Activated naive CD8-positive, alpha-beta T cell (primary cell): ENCODE results near the gene ZNF282.

ENCODE experiments used
- H3K27ac Mint-ChIP-seq: one replicate; pipeline ENCODE4 v1.8.0; 2021; ENCODE audit warnings: mixed read lengths
- H3K27me3 Mint-ChIP-seq: one replicate; pipeline ENCODE4 v1.8.0; 2021; ENCODE audit warnings: mixed read lengths
- H3K36me3 Mint-ChIP-seq: one replicate; pipeline ENCODE4 v1.8.0; 2021; ENCODE audit warnings: mixed read lengths
- H3K4me1 Mint-ChIP-seq: one replicate; pipeline ENCODE4 v1.8.0; 2021; ENCODE audit warnings: low read depth, mixed read lengths
- H3K4me3 Mint-ChIP-seq: one replicate; pipeline ENCODE4 v1.8.0; 2021; ENCODE audit warnings: mild to moderate bottlenecking, mixed read lengths
- H3K9me3 Mint-ChIP-seq: one replicate; pipeline ENCODE4 v1.8.0; 2021; ENCODE audit warnings: low read depth, mixed read lengths

ZNF282 gene

DNA sequence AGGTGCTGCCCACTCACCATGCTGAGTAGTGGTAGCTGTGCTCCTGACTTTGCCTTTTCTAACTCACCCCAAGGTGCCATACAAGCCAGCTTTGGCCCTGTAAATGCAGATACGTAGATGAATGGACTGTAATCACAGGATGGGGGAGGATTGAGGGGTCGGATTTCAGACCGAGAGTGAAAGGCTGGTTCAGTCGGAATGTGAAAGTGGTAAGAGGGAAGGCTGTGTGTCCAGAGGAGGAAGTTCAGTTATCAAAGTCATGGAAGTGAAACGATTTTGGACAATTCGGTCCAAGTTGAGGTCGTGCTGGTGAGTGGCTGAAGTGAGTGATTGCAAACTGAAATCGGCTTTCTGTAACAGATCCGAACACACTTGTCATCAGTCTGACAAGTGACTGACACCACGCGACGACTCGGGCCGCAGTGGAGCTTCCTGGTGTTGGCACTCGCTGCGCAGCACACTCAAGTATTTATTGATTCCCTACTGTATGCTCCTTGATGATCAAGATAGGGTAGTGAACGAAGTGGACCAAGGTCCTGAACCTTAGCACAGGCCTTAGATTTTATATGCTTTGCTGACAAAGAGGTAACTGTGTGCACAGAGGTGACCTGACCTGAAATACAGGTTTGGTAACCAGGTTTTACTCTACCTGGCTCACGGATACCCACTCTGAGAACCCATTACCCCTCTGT is 10.5 kb downstream of the ZNF282 start:
- no peaks in the 10 kb centered on the region for H3K27me3 Mint-ChIP-seq
- peaks cover 18% of the 10 kb centered on the region for H3K4me1 Mint-ChIP-seq
- no peak overlapping the region for H3K4me3 Mint-ChIP-seq
- no peak overlapping the region for H3K27ac Mint-ChIP-seq
- peaks cover 20% of the 10 kb centered on the region for H3K36me3 Mint-ChIP-seq
- no peaks in the 10 kb centered on the region for H3K9me3 Mint-ChIP-seq

- Mint-ChIP-seq H3K9me3 (no peaks in the 10 kb centered on the region), H3K27ac (no peak overlapping the region), H3K4me3 (no peak overlapping the region), H3K36me3 (peaks cover 15% of the 10 kb centered on the region), H3K27me3 (no peaks in the 10 kb centered on the region), H3K4me1 (peaks cover 11% of the 10 kb centered on the region)
Measured at GRCh38 chr7:149207324-149208035, 12.1 kb downstream of the ZNF282 start.

DNA sequence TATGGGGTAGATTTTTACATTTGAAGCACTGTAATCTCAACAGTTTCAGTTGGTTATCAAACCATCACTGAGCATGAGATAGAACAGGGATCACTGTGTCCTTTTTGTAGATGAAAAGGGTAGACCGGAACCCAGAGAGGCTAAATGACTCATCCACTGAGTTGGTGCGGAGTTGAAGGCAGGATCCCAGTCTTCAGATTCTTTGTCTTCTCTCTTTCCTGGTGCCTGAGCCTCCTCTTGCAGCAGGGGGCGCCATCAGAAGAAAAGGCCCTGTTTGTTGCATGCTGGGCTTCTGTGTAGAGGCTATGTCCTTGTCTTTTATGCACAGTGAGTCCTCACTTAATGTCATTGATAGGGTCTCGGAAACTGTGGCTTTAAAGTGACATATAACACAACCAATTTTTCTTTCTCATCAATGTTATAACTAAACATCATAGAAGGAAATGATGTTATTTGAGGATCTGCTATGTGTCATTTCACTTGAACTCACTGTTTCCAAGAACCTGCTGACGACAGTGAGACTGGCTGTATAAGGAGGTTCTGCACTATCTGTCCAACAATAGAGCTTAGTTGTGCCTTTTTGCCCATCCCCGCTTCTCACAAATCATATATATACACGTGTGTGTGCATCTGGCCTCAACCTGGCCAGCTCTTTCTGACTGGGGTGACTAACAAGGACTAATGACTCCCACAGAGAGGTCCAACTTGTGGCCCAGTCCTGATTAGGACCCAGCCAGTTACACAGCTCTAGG is 14.3 kb downstream of the ZNF282 start:
- H3K4me3 Mint-ChIP-seq = peak overlapping the region; percentile 57
- H3K9me3 Mint-ChIP-seq = no peaks in the 10 kb centered on the region
- H3K4me1 Mint-ChIP-seq = peaks cover 9% of the 10 kb centered on the region
- H3K27me3 Mint-ChIP-seq = no peaks in the 10 kb centered on the region
- H3K36me3 Mint-ChIP-seq = peaks cover 10% of the 10 kb centered on the region
- peak overlapping the region; percentile 85 for H3K27ac Mint-ChIP-seq

DNA sequence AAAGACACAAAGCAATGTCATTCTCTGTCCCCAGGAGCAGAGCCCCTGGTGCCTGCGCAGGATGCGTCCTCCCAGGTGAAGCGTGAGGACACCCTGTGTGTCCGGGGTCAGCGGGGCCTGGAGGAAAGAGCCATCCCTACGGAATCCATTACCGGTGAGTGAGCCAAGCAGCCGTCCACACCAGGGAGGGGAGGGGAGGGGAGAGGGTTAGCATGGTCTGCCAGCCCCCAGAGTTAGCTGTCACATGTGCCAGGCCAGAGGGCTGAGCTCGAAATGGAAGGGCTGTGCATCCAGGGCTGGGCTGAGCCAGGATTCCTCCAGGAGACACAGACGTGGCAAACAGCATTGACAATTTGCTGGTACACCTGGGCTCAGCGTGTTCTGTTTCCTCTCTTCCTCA is 15.2 kb downstream of the ZNF282 start:
- no peak overlapping the region for H3K27ac Mint-ChIP-seq
- no peak overlapping the region for H3K4me3 Mint-ChIP-seq
- H3K9me3 Mint-ChIP-seq = no peaks in the 10 kb centered on the region
- no peaks in the 10 kb centered on the region for H3K27me3 Mint-ChIP-seq
- peaks cover 10% of the 10 kb centered on the region for H3K36me3 Mint-ChIP-seq
- peaks cover 9% of the 10 kb centered on the region for H3K4me1 Mint-ChIP-seq

- H3K4me1 Mint-ChIP-seq = peaks cover 8% of the 10 kb centered on the region
- H3K4me3 Mint-ChIP-seq = no peak overlapping the region
- no peaks in the 10 kb centered on the region for H3K27me3 Mint-ChIP-seq
- no peak overlapping the region for H3K27ac Mint-ChIP-seq
- no peaks in the 10 kb centered on the region for H3K9me3 Mint-ChIP-seq
- peaks cover 10% of the 10 kb centered on the region for H3K36me3 Mint-ChIP-seq
Measured at GRCh38 chr7:149214020-149214720, 18.8 kb downstream of the ZNF282 start.

DNA sequence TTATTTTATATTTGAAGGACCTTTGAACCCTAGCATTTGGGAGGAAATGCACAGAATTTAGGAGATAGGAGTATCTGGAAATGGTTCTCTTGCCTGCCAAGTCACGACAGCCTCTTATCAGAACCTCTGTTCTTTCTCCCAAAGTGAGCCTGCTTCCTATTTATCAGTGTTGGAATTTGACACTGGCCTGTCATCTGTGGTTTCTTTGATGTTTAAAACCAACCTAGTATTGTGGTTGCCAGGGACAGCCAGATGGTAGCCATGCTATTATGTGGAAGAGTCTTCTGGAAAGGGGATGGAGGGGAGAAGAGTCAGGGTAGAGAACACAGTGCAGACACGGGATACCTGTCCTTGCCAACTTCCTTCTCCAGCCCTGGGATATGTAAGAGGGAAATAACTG is 21.1 kb downstream of the ZNF282 start:
- H3K36me3 Mint-ChIP-seq = peaks cover 7% of the 10 kb centered on the region
- no peaks in the 10 kb centered on the region for H3K27me3 Mint-ChIP-seq
- H3K27ac Mint-ChIP-seq = no peak overlapping the region
- H3K4me1 Mint-ChIP-seq = no peaks in the 10 kb centered on the region
- H3K4me3 Mint-ChIP-seq = no peak overlapping the region
- H3K9me3 Mint-ChIP-seq = no peaks in the 10 kb centered on the region

GRCh38 chr7:149217570-149217969 is 22.2 kb downstream of the ZNF282 start:
- H3K9me3 Mint-ChIP-seq = no peaks in the 10 kb centered on the region
- no peaks in the 10 kb centered on the region for H3K27me3 Mint-ChIP-seq
- no peaks in the 10 kb centered on the region for H3K4me1 Mint-ChIP-seq
- no peak overlapping the region for H3K4me3 Mint-ChIP-seq
- H3K27ac Mint-ChIP-seq = no peak overlapping the region
- peaks cover 4% of the 10 kb centered on the region for H3K36me3 Mint-ChIP-seq

DNA sequence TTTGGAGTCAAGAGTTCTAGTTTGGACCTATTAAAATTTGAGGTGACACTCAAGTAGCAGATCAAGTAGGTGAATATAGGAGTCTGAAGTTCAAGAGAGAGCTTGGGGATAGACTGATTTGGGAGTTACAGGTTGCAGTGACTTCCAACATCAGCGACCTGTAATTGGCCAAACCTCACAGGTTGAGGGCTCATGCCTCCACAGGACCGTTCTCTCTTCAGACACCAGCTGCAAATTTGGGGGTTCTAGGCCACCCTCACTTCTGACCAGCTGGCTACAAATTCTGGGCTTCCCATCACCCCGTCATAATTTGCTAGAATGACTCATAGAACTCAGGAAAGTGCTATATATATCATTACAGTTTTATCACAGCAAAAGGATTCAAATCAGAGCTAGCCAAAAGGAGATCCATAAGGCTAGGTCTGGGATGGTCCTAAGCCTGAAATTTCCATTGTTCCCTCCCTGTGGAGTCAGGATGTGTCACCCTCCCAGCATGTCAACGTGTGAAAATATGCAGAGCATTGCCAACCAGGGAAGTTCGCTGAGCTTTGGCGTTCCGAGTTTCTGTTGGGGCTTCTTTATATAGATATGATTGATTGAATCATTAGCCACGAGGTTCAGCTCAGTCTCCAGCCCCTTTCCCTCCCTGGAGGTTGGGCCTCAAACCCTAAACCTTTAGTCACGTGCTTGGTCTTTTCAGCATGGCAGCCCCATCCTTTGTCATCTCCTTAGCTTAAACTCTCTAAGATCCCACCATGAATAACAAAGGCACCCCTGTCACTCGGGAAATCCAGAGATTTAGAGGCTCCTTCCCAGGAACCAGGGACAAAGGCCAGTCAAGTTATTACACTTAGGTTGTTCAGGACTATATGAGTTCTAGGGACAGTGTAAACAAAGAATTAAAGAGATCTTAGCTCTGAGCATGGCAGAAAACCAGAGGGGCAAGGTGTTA is 23.4 kb downstream of the ZNF282 start:
- H3K4me1 Mint-ChIP-seq = no peaks in the 10 kb centered on the region
- H3K9me3 Mint-ChIP-seq = no peaks in the 10 kb centered on the region
- peaks cover 2% of the 10 kb centered on the region for H3K36me3 Mint-ChIP-seq
- no peak overlapping the region for H3K27ac Mint-ChIP-seq
- H3K4me3 Mint-ChIP-seq = no peak overlapping the region
- no peaks in the 10 kb centered on the region for H3K27me3 Mint-ChIP-seq

GRCh38 chr7:149220534-149220933 is 25.2 kb downstream of the ZNF282 start:
- H3K4me1 Mint-ChIP-seq = no peaks in the 10 kb centered on the region
- H3K9me3 Mint-ChIP-seq = no peaks in the 10 kb centered on the region
- no peak overlapping the region for H3K27ac Mint-ChIP-seq
- H3K27me3 Mint-ChIP-seq = no peaks in the 10 kb centered on the region
- peaks cover 4% of the 10 kb centered on the region for H3K36me3 Mint-ChIP-seq
- H3K4me3 Mint-ChIP-seq = no peak overlapping the region

DNA sequence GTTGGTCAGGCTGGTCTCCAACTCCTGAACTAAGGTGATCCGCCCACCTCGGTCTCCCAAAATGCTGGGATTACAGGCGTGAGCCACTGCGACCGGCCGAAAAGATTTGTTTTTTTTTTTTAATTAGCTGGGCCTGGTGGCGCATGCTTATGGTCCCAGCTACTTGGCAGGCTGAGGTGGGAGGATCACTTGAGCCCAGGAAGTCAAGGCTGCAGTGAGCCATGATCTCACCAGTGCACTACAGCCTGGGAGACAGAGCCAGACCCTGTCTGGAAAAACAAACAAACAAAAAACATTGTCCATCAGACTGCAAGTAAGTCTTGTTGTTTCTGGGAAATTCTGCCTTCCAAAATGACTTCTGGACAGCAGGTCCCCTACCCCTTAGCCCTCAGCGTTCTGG is 27.8 kb downstream of the ZNF282 start:
- Mint-ChIP-seq H3K9me3 (no peaks in the 10 kb centered on the region), H3K36me3 (peaks cover 4% of the 10 kb centered on the region), H3K27ac (no peak overlapping the region), H3K27me3 (no peaks in the 10 kb centered on the region), H3K4me3 (no peak overlapping the region), H3K4me1 (no peaks in the 10 kb centered on the region)

DNA sequence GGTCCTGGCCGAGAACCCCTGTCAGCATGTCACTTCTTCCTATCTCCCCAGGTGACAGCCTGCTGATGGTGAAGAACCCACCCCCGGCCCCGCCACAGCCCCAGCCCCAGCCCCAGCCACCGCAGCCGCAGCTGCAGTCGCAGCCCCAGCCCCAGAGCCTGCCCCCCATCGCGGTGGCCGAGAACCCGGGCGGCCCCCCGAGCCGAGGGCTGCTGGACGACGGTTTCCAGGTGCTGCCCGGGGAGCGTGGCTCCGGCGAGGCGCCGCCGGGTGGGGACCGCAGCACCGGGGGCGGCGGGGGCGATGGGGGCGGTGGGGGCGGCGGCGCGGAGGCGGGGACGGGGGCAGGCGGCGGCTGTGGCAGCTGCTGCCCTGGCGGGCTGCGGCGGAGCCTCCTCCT is 28.4 kb downstream of the ZNF282 start:
- no peaks in the 10 kb centered on the region for H3K27me3 Mint-ChIP-seq
- no peak overlapping the region for H3K4me3 Mint-ChIP-seq
- no peaks in the 10 kb centered on the region for H3K4me1 Mint-ChIP-seq
- peaks cover 4% of the 10 kb centered on the region for H3K36me3 Mint-ChIP-seq
- H3K27ac Mint-ChIP-seq = no peak overlapping the region
- H3K9me3 Mint-ChIP-seq = no peaks in the 10 kb centered on the region

DNA sequence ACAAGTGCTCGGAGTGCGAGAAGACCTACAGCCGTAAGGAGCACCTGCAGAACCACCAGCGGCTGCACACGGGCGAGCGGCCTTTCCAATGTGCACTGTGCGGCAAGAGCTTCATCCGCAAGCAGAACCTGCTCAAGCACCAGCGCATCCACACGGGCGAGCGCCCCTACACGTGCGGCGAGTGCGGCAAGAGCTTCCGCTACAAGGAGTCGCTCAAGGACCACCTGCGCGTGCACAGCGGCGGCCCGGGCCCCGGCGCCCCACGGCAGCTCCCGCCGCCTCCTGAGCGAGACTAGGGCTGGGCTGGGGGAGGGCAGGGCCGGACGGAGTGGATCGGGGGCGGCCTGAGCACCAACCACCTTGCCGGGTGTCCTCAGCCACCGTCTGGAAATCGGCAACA is 29.0 kb downstream of the ZNF282 start:
- no peak overlapping the region for H3K4me3 Mint-ChIP-seq
- no peaks in the 10 kb centered on the region for H3K4me1 Mint-ChIP-seq

DNA sequence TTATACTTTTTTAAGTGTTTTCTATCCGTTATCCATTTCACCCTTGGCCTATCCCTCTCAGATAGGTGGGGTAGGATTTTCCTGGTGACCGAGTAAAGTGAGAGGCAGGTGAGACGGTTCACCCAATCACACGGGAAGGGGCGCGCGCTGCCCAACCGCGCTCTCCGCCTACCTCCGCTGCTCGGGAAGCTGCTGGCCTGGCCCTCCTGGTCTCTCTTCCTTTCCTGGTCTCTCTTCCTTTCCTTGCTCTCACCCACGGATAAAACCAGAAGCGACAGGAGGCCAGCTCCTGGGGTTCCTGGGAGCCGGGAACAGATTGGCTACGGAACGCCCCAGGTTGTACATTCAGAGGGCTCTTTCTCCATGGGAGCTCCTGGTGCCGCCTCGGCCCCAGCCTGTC is 29.8 kb downstream of the ZNF282 start:
- no peaks in the 10 kb centered on the region for H3K9me3 Mint-ChIP-seq
- peaks cover 2% of the 10 kb centered on the region for H3K36me3 Mint-ChIP-seq
- no peaks in the 10 kb centered on the region for H3K4me1 Mint-ChIP-seq
- no peaks in the 10 kb centered on the region for H3K27me3 Mint-ChIP-seq
- H3K27ac Mint-ChIP-seq = no peak overlapping the region
- no peak overlapping the region for H3K4me3 Mint-ChIP-seq

More for the DNA sequence above, 29.0 kb downstream of the ZNF282 start:
- H3K27ac Mint-ChIP-seq = no peak overlapping the region
- no peaks in the 10 kb centered on the region for H3K9me3 Mint-ChIP-seq
- no peaks in the 10 kb centered on the region for H3K27me3 Mint-ChIP-seq
- H3K36me3 Mint-ChIP-seq = peaks cover 2% of the 10 kb centered on the region

GRCh38 chr7:149225656-149226055 is 30.3 kb downstream of the ZNF282 start:
- no peaks in the 10 kb centered on the region for H3K27me3 Mint-ChIP-seq
- H3K27ac Mint-ChIP-seq = no peak overlapping the region
- no peaks in the 10 kb centered on the region for H3K9me3 Mint-ChIP-seq
- no peak overlapping the region for H3K4me3 Mint-ChIP-seq
- no peaks in the 10 kb centered on the region for H3K4me1 Mint-ChIP-seq
- peaks cover 2% of the 10 kb centered on the region for H3K36me3 Mint-ChIP-seq
